ENCODE measurements around the gene SLC4A4. TPM values are rescaled to one million over a fixed set of nuclear protein-coding genes. Genes with fewer than 3 reads are reported as not detected.

Gene SLC4A4
- total RNA-seq, 1 donor from 2014 or later = 3.2 TPM

DNA sequence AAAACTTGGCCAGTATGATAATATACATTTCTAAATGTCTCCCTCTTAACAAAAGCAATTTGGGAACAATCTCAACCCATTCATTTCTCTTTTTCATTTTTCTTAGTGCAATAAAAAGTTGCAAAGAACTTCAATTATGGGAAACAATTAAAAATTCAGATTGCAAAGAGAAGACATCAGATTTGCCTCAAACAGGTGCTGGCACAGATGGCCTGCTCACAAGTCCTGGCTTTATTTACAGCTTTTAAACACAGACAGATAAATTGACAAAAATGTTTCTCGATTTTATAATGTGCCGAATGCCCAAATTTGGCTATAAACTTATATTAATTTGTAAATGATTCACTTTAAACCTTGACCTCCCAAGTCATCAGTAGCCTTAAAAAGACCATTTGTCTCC is 28.7 kb downstream of the SLC4A4 start:
- TF ChIP-seq POLR2A (IDR thresholded peaks at IDR 0.05) (no peak), POLR2AphosphoS5 (IDR thresholded peaks at IDR 0.05; ENCODE audit: insufficient read depth in 1 of 2, low read depth in 1 of 2) (no peak)
- TF ChIP-seq, protein P1, sequence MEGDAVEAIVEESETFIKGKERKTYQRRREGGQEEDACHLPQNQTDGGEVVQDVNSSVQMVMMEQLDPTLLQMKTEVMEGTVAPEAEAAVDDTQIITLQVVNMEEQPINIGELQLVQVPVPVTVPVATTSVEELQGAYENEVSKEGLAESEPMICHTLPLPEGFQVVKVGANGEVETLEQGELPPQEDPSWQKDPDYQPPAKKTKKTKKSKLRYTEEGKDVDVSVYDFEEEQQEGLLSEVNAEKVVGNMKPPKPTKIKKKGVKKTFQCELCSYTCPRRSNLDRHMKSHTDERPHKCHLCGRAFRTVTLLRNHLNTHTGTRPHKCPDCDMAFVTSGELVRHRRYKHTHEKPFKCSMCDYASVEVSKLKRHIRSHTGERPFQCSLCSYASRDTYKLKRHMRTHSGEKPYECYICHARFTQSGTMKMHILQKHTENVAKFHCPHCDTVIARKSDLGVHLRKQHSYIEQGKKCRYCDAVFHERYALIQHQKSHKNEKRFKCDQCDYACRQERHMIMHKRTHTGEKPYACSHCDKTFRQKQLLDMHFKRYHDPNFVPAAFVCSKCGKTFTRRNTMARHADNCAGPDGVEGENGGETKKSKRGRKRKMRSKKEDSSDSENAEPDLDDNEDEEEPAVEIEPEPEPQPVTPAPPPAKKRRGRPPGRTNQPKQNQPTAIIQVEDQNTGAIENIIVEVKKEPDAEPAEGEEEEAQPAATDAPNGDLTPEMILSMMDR (IDR thresholded peaks at IDR 0.05) = no peak
- Histone ChIP-seq H3K4me3 (no peak overlapping the region), H3K27ac (no peak overlapping the region), H3K4me1 (no peaks in the 10 kb centered on the region), H3K36me3 (no peaks in the 10 kb centered on the region), H3K27me3 (no peaks in the 10 kb centered on the region), H3K9me3 (no peaks in the 10 kb centered on the region)
- no peak for DNase-seq (ENCODE audit: extremely low spot score in 2 of 2)
- intact Hi-C loops (cut with DNase I) = no loop called here

DNA sequence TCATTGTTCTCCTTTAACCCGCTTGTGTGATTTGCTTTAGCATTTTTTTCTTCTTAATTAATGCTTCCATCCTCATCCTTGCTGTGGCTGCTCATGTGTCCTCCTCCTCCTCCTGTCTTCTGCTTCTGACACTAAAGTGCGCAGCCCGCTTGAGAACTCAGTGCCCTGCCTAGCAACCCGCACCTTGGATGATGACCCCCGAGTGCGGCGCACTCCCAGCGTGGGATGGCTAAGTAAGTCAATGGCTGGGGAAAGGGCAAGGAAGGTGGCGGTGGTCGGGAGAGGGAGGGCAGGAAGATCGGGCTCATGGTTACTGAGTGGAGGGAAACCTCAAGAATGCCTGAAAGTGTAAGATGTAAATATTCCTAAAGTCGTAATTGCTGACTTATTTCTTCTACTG is 30.1 kb downstream of the SLC4A4 start:
- TF ChIP-seq POLR2A (IDR thresholded peaks at IDR 0.05) = no peak
- TF ChIP-seq, protein P1 (IDR thresholded peaks at IDR 0.05) = no peak
- Histone ChIP-seq H3K4me1 (no peaks in the 10 kb centered on the region), H3K27ac (no peak overlapping the region), H3K27me3 (no peaks in the 10 kb centered on the region), H3K36me3 (no peaks in the 10 kb centered on the region), H3K9me3 (no peaks in the 10 kb centered on the region), H3K4me3 (no peak overlapping the region)
- DNase-seq (ENCODE audit: extremely low spot score in 2 of 2) = no peak
- intact Hi-C loops (cut with DNase I) = no loop called here

DNA sequence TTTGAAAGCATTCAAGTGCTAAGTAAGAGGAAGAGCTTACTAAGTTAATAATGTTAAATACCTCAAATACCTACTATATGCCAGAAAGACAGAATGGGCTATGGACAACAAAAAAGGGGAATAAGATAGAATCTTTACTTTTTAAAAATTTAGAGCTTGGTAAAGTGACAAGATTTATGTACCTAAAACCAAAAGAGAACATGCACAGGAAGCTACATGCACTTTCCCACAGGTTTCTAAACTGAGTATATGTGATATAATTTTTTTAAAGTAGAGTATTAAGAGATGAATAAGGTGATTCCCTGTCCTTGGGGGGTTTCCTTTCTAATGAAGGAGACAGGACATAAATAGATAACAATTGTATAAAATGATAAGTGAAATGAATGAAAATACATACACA is 30.7 kb downstream of the SLC4A4 start:
- intact Hi-C loops (cut with DNase I) = no loop called here

DNA sequence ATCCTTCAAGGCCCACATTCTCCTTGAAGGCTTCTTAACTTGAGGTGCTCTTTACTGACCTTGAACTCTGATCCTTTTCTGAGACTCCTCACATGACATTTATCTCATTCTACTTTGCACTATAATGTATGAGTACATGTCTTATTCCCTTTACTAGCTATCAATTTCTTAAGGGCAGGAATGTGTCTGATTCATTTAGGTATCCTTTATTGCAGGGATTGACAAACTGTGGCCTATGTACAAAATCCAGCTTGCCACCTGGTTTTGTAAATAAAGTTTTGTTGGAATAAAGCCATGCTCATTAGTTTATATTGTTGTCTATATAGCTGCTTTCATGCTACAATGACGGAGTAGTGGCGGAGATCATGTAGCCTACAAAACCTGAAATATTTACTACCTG is 36.7 kb downstream of the SLC4A4 start:
- no peaks in the 10 kb centered on the region for H3K36me3 ChIP-seq
- no peak overlapping the region for H3K4me3 ChIP-seq
- DNase-seq (ENCODE audit: extremely low spot score in 2 of 2) = no peak
- H3K9me3 ChIP-seq = no peaks in the 10 kb centered on the region
- no peaks in the 10 kb centered on the region for H3K27me3 ChIP-seq
- no peaks in the 10 kb centered on the region for H3K4me1 ChIP-seq
- intact Hi-C loops (cut with DNase I) = no loop called here
- TF ChIP-seq POLR2A (IDR thresholded peaks at IDR 0.05) (no peak), POLR2AphosphoS5 (IDR thresholded peaks at IDR 0.05; ENCODE audit: insufficient read depth in 1 of 2, low read depth in 1 of 2) (no peak)
- TF ChIP-seq, protein P1 (IDR thresholded peaks at IDR 0.05) = no peak
- no peak overlapping the region for H3K27ac ChIP-seq

More for the DNA sequence above, 30.7 kb downstream of the SLC4A4 start:
- Histone ChIP-seq H3K27me3 (no peaks in the 10 kb centered on the region), H3K4me3 (no peak overlapping the region), H3K9me3 (no peaks in the 10 kb centered on the region), H3K27ac (no peak overlapping the region), H3K36me3 (no peaks in the 10 kb centered on the region), H3K4me1 (no peaks in the 10 kb centered on the region)
- no peak for DNase-seq (ENCODE audit: extremely low spot score in 2 of 2)
- TF ChIP-seq, protein P1 (IDR thresholded peaks at IDR 0.05) = no peak
- TF ChIP-seq POLR2AphosphoS5 (IDR thresholded peaks at IDR 0.05; ENCODE audit: insufficient read depth in 1 of 2, low read depth in 1 of 2) = no peak
- TF ChIP-seq POLR2A (IDR thresholded peaks at IDR 0.05) = no peak

DNA sequence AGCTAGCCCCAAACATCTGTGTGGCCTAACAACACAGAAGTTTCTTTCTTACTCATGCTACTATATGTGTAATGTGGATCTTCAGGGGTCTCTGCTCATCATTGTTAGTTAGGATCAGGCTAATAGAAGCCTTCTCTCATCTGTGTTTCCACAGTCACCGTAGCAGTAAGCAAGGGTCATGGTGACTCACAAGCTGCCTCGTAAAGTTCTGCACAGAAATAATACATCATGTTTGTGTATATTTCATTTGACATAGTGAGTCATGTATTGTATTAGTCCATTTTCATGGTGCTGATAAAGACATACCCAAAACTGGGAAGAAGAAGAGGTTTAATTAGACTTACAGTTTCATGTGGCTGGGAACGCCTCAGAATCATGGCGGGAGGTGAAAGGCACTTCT is 38.7 kb downstream of the SLC4A4 start:
- no peaks in the 10 kb centered on the region for H3K27me3 ChIP-seq
- no peaks in the 10 kb centered on the region for H3K4me1 ChIP-seq
- H3K9me3 ChIP-seq = no peaks in the 10 kb centered on the region
- no peaks in the 10 kb centered on the region for H3K36me3 ChIP-seq
- no peak overlapping the region for H3K4me3 ChIP-seq
- no peak overlapping the region for H3K27ac ChIP-seq
- intact Hi-C loops (cut with DNase I) = no loop called here
- no peak for DNase-seq (ENCODE audit: extremely low spot score in 2 of 2)
- TF ChIP-seq POLR2A (IDR thresholded peaks at IDR 0.05) = no peak
- no peak for TF ChIP-seq POLR2AphosphoS5 (IDR thresholded peaks at IDR 0.05; ENCODE audit: insufficient read depth in 1 of 2, low read depth in 1 of 2)
- TF ChIP-seq, protein P1 (IDR thresholded peaks at IDR 0.05) = no peak

Data from vagina (tissue), 2 donors.